Left hindlimb (tissue), 1 donor: ENCODE results near the gene FGF12.
"Not testable (repeated sequence)": the region's sequence is repeated elsewhere in the genome, so short reads cannot be mapped to it uniquely, and the experiment has no call there.

Source experiments
- DNase-seq: peaks from one replicate; pipeline ENCODE4 v3.0.0-alpha.2; 2018

FGF12 gene

DNA sequence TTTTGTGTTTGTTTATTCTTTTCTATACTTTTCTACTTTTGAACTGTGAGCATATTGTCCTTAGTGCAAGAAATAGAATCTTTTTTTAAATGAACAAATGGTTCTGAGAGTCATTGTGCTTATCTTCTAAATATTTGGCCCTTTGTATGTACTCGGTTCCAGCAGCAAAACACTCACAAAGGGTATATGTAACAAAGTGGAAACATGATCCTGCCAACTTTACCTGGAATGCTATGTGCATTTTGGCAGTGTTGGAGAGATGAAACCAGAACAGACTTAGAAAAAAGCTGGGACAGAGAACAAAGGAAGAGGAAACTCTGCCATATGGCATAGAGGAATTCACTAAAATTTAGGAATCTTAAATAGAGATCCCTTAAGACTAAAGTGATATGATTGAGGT is 150.1 kb downstream of the FGF12 start:
- DNase-seq: no peak

GRCh38 chr3:192576704-192577103 is 150.6 kb downstream of the FGF12 start:
- not testable (repeated sequence) for DNase-seq

GRCh38 chr3:192575879-192576506 is 151.3 kb downstream of the FGF12 start:
- no peak for DNase-seq

GRCh38 chr3:192573240-192573639 is 154.1 kb downstream of the FGF12 start:
- DNase-seq: no peak

GRCh38 chr3:192570821-192571791 is 156.2 kb downstream of the FGF12 start:
- peak; percentile 59 for DNase-seq

- DNase-seq: no peak
These were observed 157.0 kb downstream of the FGF12 start for GRCh38 chr3:192570315-192570714.

- DNase-seq: peak; percentile 79
These were observed 160.5 kb downstream of the FGF12 start for GRCh38 chr3:192566706-192567290.

GRCh38 chr3:192564611-192565010 is 162.7 kb downstream of the FGF12 start:
- DNase-seq: no peak

GRCh38 chr3:192563417-192563816 is 163.9 kb downstream of the FGF12 start:
- DNase-seq: no peak

DNA sequence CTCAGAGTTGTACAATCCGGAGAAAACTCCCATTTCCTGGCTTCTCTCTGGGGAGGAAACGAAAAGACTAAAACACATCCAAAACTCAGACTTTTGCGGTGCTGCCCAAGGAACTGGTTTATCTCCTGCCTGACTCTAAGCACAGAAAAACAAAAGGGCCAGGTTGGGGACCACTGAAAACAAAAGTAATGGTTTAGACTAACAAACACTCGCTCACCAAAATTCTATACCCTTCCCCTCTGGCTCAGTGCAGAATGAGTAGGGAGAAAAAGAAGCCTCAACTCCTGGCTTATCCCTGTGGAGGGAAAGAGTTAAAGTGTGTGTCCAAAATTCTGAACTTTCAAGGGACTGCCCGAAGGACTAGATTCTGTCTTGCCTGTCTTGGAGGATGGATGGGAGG is 173.6 kb downstream of the FGF12 start:
- DNase-seq: no peak

- DNase-seq: no peak
These were observed 177.0 kb downstream of the FGF12 start for GRCh38 chr3:192550356-192550755.

GRCh38 chr3:192545333-192545732 is 182.0 kb downstream of the FGF12 start:
- DNase-seq: no peak

DNA sequence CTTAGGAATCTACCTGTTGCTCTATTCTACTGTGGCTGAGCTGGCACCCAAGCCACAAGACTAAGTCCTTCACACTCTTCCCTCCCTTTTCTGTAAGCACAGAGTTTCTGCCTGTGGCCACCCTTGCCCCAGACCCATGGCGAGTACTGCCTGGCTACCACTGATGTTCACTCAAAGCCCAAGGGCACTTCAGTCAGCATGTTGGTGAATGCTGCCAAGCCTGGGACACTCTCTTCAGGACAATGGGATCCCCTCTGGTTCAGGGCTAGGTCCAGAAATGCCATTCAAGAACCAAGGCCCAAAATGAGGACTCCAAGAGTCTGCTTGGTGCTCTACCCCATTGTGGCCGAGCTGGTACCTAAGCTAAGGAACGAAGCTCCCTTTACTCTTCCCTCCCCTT is 184.2 kb downstream of the FGF12 start:
- DNase-seq: no peak

DNA sequence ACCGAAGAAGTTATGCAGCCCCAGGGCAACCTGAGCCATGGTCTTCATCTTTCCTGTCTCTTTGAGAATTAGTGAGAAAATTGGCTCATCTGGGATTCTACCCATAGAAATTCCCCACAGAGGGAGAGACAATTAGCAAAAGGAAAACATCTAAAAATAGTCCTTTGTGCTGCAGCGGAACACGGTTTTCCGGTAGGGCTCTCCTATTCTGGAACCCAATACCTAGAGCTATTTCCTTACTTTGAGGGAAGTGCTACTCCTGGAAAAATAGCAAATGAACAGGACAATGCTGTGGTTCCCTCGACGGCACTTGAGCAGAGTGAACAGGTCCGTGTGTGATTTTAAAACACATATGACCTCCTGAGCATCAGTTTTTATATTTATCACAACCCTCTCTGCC is 210.5 kb downstream of the FGF12 start:
- DNase-seq: no peak

GRCh38 chr3:192515664-192516045 is 211.7 kb downstream of the FGF12 start:
- DNase-seq: no peak

GRCh38 chr3:192514754-192515663 is 212.3 kb downstream of the FGF12 start:
- DNase-seq: no peak

DNA sequence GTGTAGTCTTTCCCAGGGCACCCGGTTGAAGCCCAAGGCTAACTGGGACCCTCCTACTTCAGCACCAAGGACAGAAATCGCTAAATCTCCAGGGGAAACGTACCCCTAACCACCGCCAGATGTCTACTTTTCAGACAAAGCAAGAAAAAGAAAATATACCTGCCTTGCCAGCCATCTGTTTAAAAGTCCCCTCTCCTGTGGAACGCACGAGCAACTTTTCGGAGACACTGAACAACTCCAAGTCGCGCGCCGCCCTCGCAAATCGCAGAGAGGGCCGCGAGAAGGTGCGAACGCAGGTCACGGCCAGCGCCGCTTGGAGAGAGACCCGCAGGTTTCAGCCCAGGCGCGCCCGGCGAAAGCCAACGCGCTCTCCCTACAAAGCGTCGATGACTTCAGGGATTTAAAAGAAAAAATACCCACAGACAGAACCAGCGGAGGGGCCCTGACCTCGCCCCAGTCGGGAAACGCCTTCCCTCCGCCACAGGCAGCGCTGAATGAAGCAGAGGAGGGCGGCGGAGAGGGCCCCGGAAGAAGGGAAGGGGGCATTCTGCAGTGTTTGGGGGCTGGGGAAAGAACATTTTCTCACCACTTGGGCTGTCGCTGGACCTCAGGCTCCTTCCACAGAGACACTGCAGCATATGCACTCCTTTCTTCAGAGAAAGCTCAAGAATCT is 213.1 kb downstream of the FGF12 start:
- peak; percentile 36 for DNase-seq

DNA sequence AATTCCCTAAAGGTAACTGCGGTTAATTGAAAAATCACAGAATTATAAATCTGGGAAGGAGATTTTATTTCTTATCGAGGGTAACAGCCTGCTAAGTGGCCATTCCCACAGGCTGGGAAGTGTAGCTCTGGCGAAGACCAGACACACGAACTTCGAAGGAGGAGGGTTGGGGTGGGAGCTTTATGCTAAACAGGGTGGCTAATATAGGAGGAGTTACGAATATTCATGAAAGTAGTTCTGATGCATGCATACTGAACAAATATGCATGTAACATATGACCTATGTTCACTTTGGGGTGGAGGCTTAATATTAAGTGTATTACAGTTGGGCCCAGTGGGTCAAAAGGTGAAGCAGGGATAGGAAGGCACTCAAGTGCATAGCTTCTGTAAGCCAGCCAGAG is 221.6 kb downstream of the FGF12 start:
- DNase-seq: no peak

GRCh38 chr3:192501401-192501800 is 225.9 kb downstream of the FGF12 start:
- no peak for DNase-seq

- DNase-seq: no peak
These were observed 230.3 kb downstream of the FGF12 start for GRCh38 chr3:192496905-192497587.

DNA sequence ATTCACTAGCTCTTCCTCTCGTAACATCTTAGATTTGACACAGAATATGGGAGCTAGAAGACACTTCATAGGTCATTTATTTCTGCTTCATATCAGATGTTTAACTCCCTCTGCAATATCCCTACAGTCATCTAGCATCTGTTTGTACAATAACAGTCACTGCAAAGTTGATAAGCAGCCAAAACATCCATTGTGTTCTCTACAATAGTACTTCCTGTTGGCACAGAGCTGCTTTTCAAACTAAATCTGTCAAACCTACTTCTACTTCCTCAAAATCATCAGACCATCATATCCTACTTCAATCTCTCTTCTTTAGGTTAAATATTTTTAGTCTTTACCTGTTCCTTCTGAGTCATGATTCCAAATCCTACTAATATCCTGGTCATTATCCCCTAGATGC is 233.2 kb downstream of the FGF12 start:
- no peak for DNase-seq

GRCh38 chr3:192490720-192491119 is 236.6 kb downstream of the FGF12 start:
- DNase-seq: no peak
